GM18498 (cell line): ENCODE data around the gene AP5S1.

ENCODE experiments used
- ATAC-seq: cut with Tn5 transposase; IDR thresholded peaks from one replicate; pipeline ENCODE4 v1.9.1; 2021; ENCODE audit warnings: mild to moderate bottlenecking, moderate library complexity; ENCODE audit not compliant: unreplicated experiment

The AP5S1 gene

GRCh38 chr20:3873507-3873906 lies 53.2 kb downstream of the AP5S1 start:
- ATAC-seq: no peak

DNA sequence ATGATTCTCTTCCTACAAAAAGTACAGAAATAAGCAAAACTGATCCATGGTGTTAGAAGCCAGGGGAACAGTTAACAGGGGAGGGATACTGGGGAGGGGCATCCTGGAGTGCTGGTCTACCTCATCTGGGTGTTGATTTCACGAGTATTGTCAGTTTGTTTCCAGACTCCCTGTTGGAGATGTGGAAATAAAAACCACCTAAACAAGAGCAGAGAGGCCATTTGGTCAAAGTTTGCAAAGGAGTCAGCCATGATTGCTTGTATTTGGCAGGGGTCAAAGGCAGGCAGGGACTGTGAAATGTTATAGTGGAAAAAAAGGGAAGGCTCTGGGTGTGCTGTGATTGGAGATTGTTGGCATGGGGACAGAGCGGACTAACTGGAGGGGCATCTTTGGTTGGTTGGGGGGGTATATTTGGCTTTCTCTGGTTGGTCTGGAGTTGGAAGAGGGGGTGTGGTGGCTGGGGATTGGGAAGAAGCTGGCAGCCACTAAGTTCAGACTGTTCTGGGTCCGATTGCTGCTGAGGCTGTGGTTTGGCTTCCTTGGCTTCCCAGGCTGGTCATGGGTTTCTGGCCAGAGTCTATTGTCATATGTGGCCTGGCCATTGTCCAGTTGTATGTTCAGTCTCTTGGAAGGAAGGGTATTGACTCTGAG lies 54.0 kb downstream of the AP5S1 start:
- ATAC-seq: no peak

GRCh38 chr20:3875378-3875974 lies 55.1 kb downstream of the AP5S1 start:
- ATAC-seq: no peak

- no peak for ATAC-seq
Measured at GRCh38 chr20:3876000-3876399, 55.7 kb downstream of the AP5S1 start.

- no peak for ATAC-seq
Measured at GRCh38 chr20:3876676-3877075, 56.3 kb downstream of the AP5S1 start.
